Trophoblast cell (in vitro differentiated cells and primary cell): ENCODE data around the gene PRG2.
A peak's percentile ranks its signal among the peaks of the same experiment; 100 is the strongest.

Source experiments
- DNase-seq, 2 donors: peaks; one replicate each; pipeline ENCODE4 v3.0.0-alpha.2; 2016
- H2AFZ ChIP-seq: 2 replicates; pipeline ENCODE4 v1.6.1; 2013; ENCODE audit warnings: low read length, moderate library complexity, mild to moderate bottlenecking; ENCODE audit not compliant: insufficient read depth, poor library complexity
- H2AK5ac ChIP-seq: 2 replicates; pipeline ENCODE4 v1.6.1; 2013; ENCODE audit warnings: mild to moderate bottlenecking, low read length
- H2BK120ac ChIP-seq: 2 replicates; pipeline ENCODE4 v1.6.1; 2013; ENCODE audit warnings: low read length, mild to moderate bottlenecking, moderate library complexity; ENCODE audit not compliant: insufficient read depth, poor library complexity
- H2BK12ac ChIP-seq: 2 replicates; pipeline ENCODE4 v1.6.1; 2013; ENCODE audit warnings: mild to moderate bottlenecking, low read length, moderate library complexity
- H2BK5ac ChIP-seq: 2 replicates; pipeline ENCODE4 v1.6.1; 2013; ENCODE audit warnings: low read length, low read depth, moderate library complexity, mild to moderate bottlenecking; ENCODE audit not compliant: poor library complexity
- H3K14ac ChIP-seq: 2 replicates; pipeline ENCODE4 v1.6.1; 2013; ENCODE audit warnings: mild to moderate bottlenecking, low read length
- H3K18ac ChIP-seq: 2 replicates; pipeline ENCODE4 v1.6.1; 2013; ENCODE audit warnings: mild to moderate bottlenecking, low read length
- H3K23ac ChIP-seq: 2 replicates; pipeline ENCODE4 v1.6.1; 2013; ENCODE audit warnings: low read length
- H3K27ac ChIP-seq: 2 replicates; pipeline ENCODE4 v1.5.1; 2013; ENCODE audit warnings: low read depth, mild to moderate bottlenecking, inconsistent platforms, low read length, moderate library complexity
- H3K27me3 ChIP-seq: 2 replicates; pipeline ENCODE4 v1.6.1; 2013; ENCODE audit warnings: inconsistent platforms, mild to moderate bottlenecking, low read length, moderate library complexity; ENCODE audit not compliant: insufficient read depth
- H3K36me3 ChIP-seq, 2 experiments: 1 replicate in 1 of 2; 2 replicates in 1 of 2; pipeline ENCODE4 v1.6.1; 2013; ENCODE audit warnings: low read length in 2 of 2, mild to moderate bottlenecking in 2 of 2, moderate library complexity in 1 of 2; ENCODE audit not compliant: insufficient read depth in 2 of 2, control insufficient read depth in 1 of 2
- H3K4ac ChIP-seq: 2 replicates; pipeline ENCODE4 v1.6.1; 2013; ENCODE audit warnings: low read depth, mild to moderate bottlenecking, low read length, moderate library complexity
- H3K4me1 ChIP-seq, 2 experiments: 1 replicate in 1 of 2; 2 replicates in 1 of 2; pipeline ENCODE4 v1.6.1; 2013; ENCODE audit warnings: low read length in 2 of 2, mild to moderate bottlenecking in 2 of 2, moderate library complexity in 1 of 2; ENCODE audit not compliant: insufficient read depth in 2 of 2, control insufficient read depth in 1 of 2
- H3K4me2 ChIP-seq: 2 replicates; pipeline ENCODE4 v1.6.1; 2013; ENCODE audit warnings: inconsistent platforms, mild to moderate bottlenecking, low read length, moderate library complexity
- H3K4me3 ChIP-seq: 2 replicates; pipeline ENCODE4 v1.5.1; 2013; ENCODE audit warnings: mild to moderate bottlenecking, low read depth, low read length, inconsistent platforms
- H3K79me1 ChIP-seq: one replicate; pipeline ENCODE4 v1.6.1; 2013; ENCODE audit warnings: low read length
- H3K79me2 ChIP-seq: 2 replicates; pipeline ENCODE4 v1.6.1; 2013; ENCODE audit warnings: low read length, mild to moderate bottlenecking; ENCODE audit not compliant: control insufficient read depth, insufficient read depth, poor library complexity
- H3K9ac ChIP-seq: 2 replicates; pipeline ENCODE4 v1.6.1; 2013; ENCODE audit warnings: mild to moderate bottlenecking, low read length
- H3K9me3 ChIP-seq: 2 replicates; pipeline ENCODE4 v1.6.1; 2013; ENCODE audit warnings: low read depth, mild to moderate bottlenecking, control low read depth, inconsistent platforms, low read length; ENCODE audit not compliant: insufficient read depth
- H4K12ac ChIP-seq: 2 replicates; pipeline ENCODE4 v1.6.1; 2013; ENCODE audit warnings: low read depth, mild to moderate bottlenecking, low read length, moderate library complexity
- H4K8ac ChIP-seq: 2 replicates; pipeline ENCODE4 v1.6.1; 2013; ENCODE audit warnings: low read depth, mild to moderate bottlenecking, low read length, moderate library complexity
- H4K91ac ChIP-seq: one replicate; pipeline ENCODE4 v1.6.1; 2013; ENCODE audit warnings: low read depth, mild to moderate bottlenecking, low read length, moderate library complexity
- WGBS: extraction: QIAGEN DNeasy Blood & Tissue Kit; methylation state at CpG from one replicate; pipeline ENCODE4 v1.1.7; 2013; ENCODE audit warnings: missing lambda C conversion rate; ENCODE audit not compliant: insufficient read length, insufficient coverage; ENCODE audit errors: extremely low coverage; 5-methylcytosine and 5-hydroxymethylcytosine counted together

Gene PRG2

DNA sequence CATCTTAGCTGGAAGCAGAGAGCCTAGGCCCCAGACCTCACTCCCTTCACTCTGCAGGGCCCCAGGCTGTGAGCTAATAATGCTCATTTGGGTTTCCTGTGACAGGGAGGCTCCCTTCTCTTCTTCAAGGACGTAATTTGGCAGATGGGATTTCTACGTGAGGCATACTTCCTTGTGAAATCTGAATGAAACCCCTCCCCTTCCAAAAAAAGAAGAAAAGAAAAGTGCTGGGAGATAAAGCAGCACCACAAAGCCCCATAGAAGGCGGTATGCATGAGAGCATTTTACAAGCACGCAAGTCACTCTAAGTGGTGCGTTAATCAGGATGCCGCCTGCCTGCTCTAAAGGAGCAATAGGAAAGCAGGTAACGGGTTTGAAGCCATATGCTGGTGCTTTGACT is 46.6 kb downstream of the PRG2 start:
- H2BK120ac ChIP-seq = no peak overlapping the region
- H3K27me3 ChIP-seq = no peaks in the 10 kb centered on the region
- WGBS = no CpG with 5 or more reads among the region's 7 CpGs
- no peaks in the 10 kb centered on the region for H3K9me3 ChIP-seq
- no peak overlapping the region for H3K4me2 ChIP-seq
- H3K4me3 ChIP-seq = no peak overlapping the region
- no peak overlapping the region for H3K23ac ChIP-seq
- H3K4me1 ChIP-seq = peaks cover 8 to 10% of the 10 kb centered on the region in 2 experiments
- H3K4ac ChIP-seq = no peak overlapping the region
- no peak for DNase-seq
- no peaks in the 10 kb centered on the region for H3K79me2 ChIP-seq
- H2BK5ac ChIP-seq = no peak overlapping the region
- H3K9ac ChIP-seq = no peak overlapping the region
- no peak overlapping the region for H2AFZ ChIP-seq
- no peak overlapping the region for H2BK12ac ChIP-seq
- no peak overlapping the region for H3K27ac ChIP-seq
- H4K8ac ChIP-seq = no peak overlapping the region
- no peak overlapping the region for H3K18ac ChIP-seq
- no peaks in the 10 kb centered on the region for H3K36me3 ChIP-seq
- H4K12ac ChIP-seq = no peak overlapping the region
- H3K14ac ChIP-seq = no peak overlapping the region
- H3K79me1 ChIP-seq = no peaks in the 10 kb centered on the region
- H2AK5ac ChIP-seq = no peak overlapping the region
- no peak overlapping the region for H4K91ac ChIP-seq

DNA sequence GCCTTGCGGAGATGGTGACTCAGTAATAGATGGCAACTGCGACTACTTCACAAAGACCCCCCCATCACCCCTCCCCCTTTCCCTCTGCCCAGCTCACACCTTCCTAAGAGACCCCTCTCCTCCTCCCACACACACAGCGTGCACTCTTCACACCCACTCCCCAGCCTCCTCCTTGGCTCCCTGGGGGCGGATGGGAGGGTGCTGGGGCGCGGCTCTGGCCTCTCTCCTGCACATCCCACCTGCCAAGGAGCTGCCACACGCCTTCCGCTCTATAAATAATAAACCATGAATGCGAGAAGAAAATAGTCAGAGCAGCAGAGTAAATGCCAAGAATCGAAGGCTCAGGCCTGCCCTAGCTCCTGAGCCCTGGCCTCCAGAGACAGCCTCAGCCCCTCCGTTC is 47.7 kb downstream of the PRG2 start:
- Histone ChIP-seq H3K36me3 (no peaks in the 10 kb centered on the region), H3K4me3 (no peak overlapping the region), H3K79me1 (no peaks in the 10 kb centered on the region), H3K23ac (no peak overlapping the region), H3K9ac (no peak overlapping the region), H4K91ac (no peak overlapping the region), H3K18ac (no peak overlapping the region), H3K79me2 (no peaks in the 10 kb centered on the region), H3K27me3 (no peaks in the 10 kb centered on the region), H2BK12ac (no peak overlapping the region), H3K4me1 (peaks cover 8 to 10% of the 10 kb centered on the region in 2 experiments), H3K27ac (no peak overlapping the region), H4K8ac (no peak overlapping the region), H3K9me3 (no peaks in the 10 kb centered on the region), H2BK120ac (no peak overlapping the region), H4K12ac (no peak overlapping the region), H3K4ac (no peak overlapping the region), H2AK5ac (no peak overlapping the region), H2AFZ (no peak overlapping the region), H2BK5ac (no peak overlapping the region), H3K14ac (no peak overlapping the region), H3K4me2 (no peak overlapping the region)
- WGBS = no CpG with 5 or more reads among the region's 11 CpGs
- no peak for DNase-seq

GRCh38 chr11:57341250-57341808 is 49.1 kb downstream of the PRG2 start:
- H3K23ac ChIP-seq = no peak overlapping the region
- H3K14ac ChIP-seq = no peak overlapping the region
- WGBS = no CpG with 5 or more reads among the region's 6 CpGs
- H3K36me3 ChIP-seq = no peaks in the 10 kb centered on the region
- H2BK5ac ChIP-seq = no peak overlapping the region
- H3K4me1 ChIP-seq = peaks cover 8 to 10% of the 10 kb centered on the region in 2 experiments
- no peak overlapping the region for H4K8ac ChIP-seq
- H2BK12ac ChIP-seq = no peak overlapping the region
- H2AFZ ChIP-seq = no peak overlapping the region
- H4K12ac ChIP-seq = no peak overlapping the region
- no peak overlapping the region for H3K18ac ChIP-seq
- H2AK5ac ChIP-seq = no peak overlapping the region
- H3K4me3 ChIP-seq = no peak overlapping the region
- no peak overlapping the region for H4K91ac ChIP-seq
- no peak for DNase-seq
- no peak overlapping the region for H3K4ac ChIP-seq
- H3K79me2 ChIP-seq = no peaks in the 10 kb centered on the region
- no peak overlapping the region for H3K9ac ChIP-seq
- no peak overlapping the region for H3K4me2 ChIP-seq
- H3K27me3 ChIP-seq = no peaks in the 10 kb centered on the region
- no peak overlapping the region for H3K27ac ChIP-seq
- H3K79me1 ChIP-seq = no peaks in the 10 kb centered on the region
- no peak overlapping the region for H2BK120ac ChIP-seq
- H3K9me3 ChIP-seq = no peaks in the 10 kb centered on the region

- no CpG with 5 or more reads among the region's 12 CpGs for WGBS
- no peak overlapping the region for H3K23ac ChIP-seq
Observed at GRCh38 chr11:57340039-57340615, 50.3 kb downstream of the PRG2 start.

More at GRCh38 chr11:57340039-57340615, 50.3 kb downstream of the PRG2 start:
- Histone ChIP-seq H3K27me3 (no peaks in the 10 kb centered on the region), H3K4ac (no peak overlapping the region), H2BK5ac (no peak overlapping the region), H3K36me3 (no peaks in the 10 kb centered on the region), H4K8ac (no peak overlapping the region), H3K79me2 (peaks cover 2% of the 10 kb centered on the region), H3K4me2 (no peak overlapping the region), H3K9ac (peak overlapping the region; percentile 3), H3K9me3 (no peaks in the 10 kb centered on the region), H3K14ac (no peak overlapping the region), H2AK5ac (no peak overlapping the region), H3K4me1 (peaks cover 10 to 11% of the 10 kb centered on the region in 2 experiments), H2AFZ (no peak overlapping the region), H4K91ac (no peak overlapping the region), H2BK120ac (no peak overlapping the region), H4K12ac (no peak overlapping the region), H3K18ac (no peak overlapping the region), H2BK12ac (no peak overlapping the region), H3K4me3 (no peak overlapping the region), H3K27ac (no peak overlapping the region), H3K79me1 (peaks cover 7% of the 10 kb centered on the region)
- peak; percentile 9 to 26 for DNase-seq
